GM18498 (cell line): ENCODE results near the gene SLC4A1.

ENCODE experiments used
- ATAC-seq: cut with Tn5 transposase; IDR thresholded peaks from one replicate; pipeline ENCODE4 v1.9.1; 2021; ENCODE audit warnings: mild to moderate bottlenecking, moderate library complexity; ENCODE audit not compliant: unreplicated experiment

Gene SLC4A1

GRCh38 chr17:44284024-44284400 is 16.1 kb upstream of the SLC4A1 start:
- ATAC-seq, result no peak

- no peak for ATAC-seq
These were observed 15.5 kb upstream of the SLC4A1 start for GRCh38 chr17:44283344-44284023.

- no peak for ATAC-seq
These were observed 14.3 kb upstream of the SLC4A1 start for GRCh38 chr17:44282264-44282663.

GRCh38 chr17:44281570-44281969 is 13.6 kb upstream of the SLC4A1 start:
- no peak for ATAC-seq

- no peak for ATAC-seq
These were observed 12.5 kb upstream of the SLC4A1 start for GRCh38 chr17:44280392-44280937.

- ATAC-seq, result peak; percentile 77
These were observed 11.9 kb upstream of the SLC4A1 start for GRCh38 chr17:44279666-44280391.

- no peak for ATAC-seq
These were observed 11.4 kb upstream of the SLC4A1 start for GRCh38 chr17:44279346-44279665.

- no peak for ATAC-seq
These were observed 10.0 kb upstream of the SLC4A1 start for GRCh38 chr17:44277976-44278375.

GRCh38 chr17:44273607-44274006 is 5.7 kb upstream of the SLC4A1 start:
- no peak for ATAC-seq

GRCh38 chr17:44272954-44273353 is 5.0 kb upstream of the SLC4A1 start:
- no peak for ATAC-seq

GRCh38 chr17:44272321-44272951 is 4.5 kb upstream of the SLC4A1 start:
- no peak for ATAC-seq

- no peak for ATAC-seq
These were observed 1.8 kb upstream of the SLC4A1 start for GRCh38 chr17:44269535-44270240.

GRCh38 chr17:44268709-44269534 is 987 bp upstream of the SLC4A1 start:
- no peak for ATAC-seq

GRCh38 chr17:44267165-44267455 is 825 bp downstream of the SLC4A1 start:
- ATAC-seq, result no peak

GRCh38 chr17:44266402-44267164 is 1.4 kb downstream of the SLC4A1 start:
- ATAC-seq, result no peak

- no peak for ATAC-seq
These were observed 4.5 kb downstream of the SLC4A1 start for GRCh38 chr17:44263345-44263902.

- ATAC-seq, result no peak
These were observed 5.2 kb downstream of the SLC4A1 start for GRCh38 chr17:44262654-44263225.

- ATAC-seq, result no peak
These were observed 7.6 kb downstream of the SLC4A1 start for GRCh38 chr17:44260296-44260695.

- no peak for ATAC-seq
These were observed 9.1 kb downstream of the SLC4A1 start for GRCh38 chr17:44258811-44259351.
